Astrocyte of the cerebellum (primary cell): ENCODE measurements around the gene CBX5.

Experiments used
- DNase-seq: peaks from one replicate; pipeline ENCODE4 v3.0.0-alpha.2; 2011; ENCODE audit warnings: low read depth
- H3K4me3 ChIP-seq: 2 replicates; pipeline ENCODE4 v1.5.1; 2011; ENCODE audit warnings: mild to moderate bottlenecking, low read depth, low read length, moderate library complexity
- CTCF ChIP-seq: IDR thresholded peaks from 2 replicates; pipeline ENCODE4 v1.5.1; 2012; ENCODE audit warnings: low read length, low read depth, moderate library complexity, mild to moderate bottlenecking; ENCODE audit errors: missing control alignments
- in situ Hi-C: cut with HindIII; loops from 2 replicates; pipeline ENCODE4 v1.10.0; 2017; ENCODE audit warnings: low sequenced_read_pairs

CBX5 gene

GRCh38 chr12:54273981-54274380 is 5.9 kb downstream of the CBX5 start:
- in situ Hi-C loops: no loop called here
- DNase-seq: no peak
- no peak for TF ChIP-seq CTCF
- no peak overlapping the region for H3K4me3 ChIP-seq

DNA sequence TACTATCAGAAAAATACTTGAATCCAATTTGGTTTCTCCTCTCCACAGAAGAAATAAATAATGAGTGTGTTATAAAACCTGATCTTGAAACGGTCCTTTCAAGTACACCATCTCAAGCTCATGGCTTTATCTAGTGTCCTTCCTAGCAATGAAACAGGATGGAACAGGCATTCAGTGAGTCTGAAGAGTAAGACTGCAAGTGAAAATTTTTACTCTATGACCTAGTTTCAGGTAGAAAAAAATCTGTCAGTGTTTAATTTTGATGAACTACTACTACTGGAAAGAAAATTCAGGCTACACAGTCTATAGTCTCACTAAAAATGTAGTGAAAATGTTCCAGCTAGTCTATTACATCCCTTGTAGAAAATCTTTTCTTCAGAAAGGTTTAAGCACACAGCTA is 7.7 kb downstream of the CBX5 start:
- H3K4me3 ChIP-seq: no peak overlapping the region
- no peak for DNase-seq
- in situ Hi-C loops: no loop called here
- TF ChIP-seq CTCF: no peak

- TF ChIP-seq CTCF: no peak
- no peak overlapping the region for H3K4me3 ChIP-seq
- in situ Hi-C loops: no loop called here
- no peak for DNase-seq
Observed at GRCh38 chr12:54270345-54270744, 9.6 kb downstream of the CBX5 start.

DNA sequence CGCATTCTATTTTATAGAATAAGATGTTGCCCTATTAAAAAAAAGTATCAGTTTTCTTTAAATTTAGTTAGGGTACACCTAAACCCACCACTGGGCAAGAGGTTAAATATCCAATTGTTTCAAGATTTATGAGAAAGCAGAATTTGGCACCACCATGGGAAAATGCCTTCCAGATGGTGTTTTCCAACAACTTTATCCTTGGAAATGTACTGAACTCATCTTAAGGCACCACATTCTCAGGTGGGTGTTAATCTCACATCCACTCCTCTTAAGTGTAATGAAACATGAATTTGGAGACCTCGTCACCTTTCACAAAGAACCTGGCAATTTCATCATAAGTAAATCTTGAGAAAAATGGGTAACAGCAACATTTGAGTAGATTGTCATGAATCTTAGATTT is 13.1 kb downstream of the CBX5 start:
- H3K4me3 ChIP-seq: no peak overlapping the region
- in situ Hi-C loops: no loop called here
- no peak for DNase-seq
- no peak for TF ChIP-seq CTCF

DNA sequence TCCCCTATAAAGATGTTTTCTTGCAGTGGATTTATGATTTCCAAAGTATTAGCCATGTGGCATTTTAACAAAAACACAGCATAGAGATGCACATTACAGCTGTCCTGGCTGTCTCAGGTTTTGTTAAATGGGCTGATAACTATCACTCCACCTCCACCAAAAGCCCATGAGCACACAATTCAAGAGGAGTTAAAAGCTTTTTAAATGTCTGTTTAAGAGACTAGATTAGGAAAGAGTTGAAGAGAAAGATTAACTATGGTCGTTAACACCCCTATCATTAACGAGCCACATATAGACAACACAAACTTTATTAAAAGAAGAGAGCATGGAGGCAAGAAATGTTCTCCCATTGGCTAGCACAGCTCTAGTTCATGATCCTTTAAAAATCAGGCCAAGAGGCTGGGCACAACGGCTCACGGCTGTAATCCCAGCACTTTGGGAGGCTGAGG is 14.5 kb downstream of the CBX5 start:
- in situ Hi-C loops: no loop called here
- H3K4me3 ChIP-seq: no peak overlapping the region
- no peak for DNase-seq
- no peak for TF ChIP-seq CTCF

DNA sequence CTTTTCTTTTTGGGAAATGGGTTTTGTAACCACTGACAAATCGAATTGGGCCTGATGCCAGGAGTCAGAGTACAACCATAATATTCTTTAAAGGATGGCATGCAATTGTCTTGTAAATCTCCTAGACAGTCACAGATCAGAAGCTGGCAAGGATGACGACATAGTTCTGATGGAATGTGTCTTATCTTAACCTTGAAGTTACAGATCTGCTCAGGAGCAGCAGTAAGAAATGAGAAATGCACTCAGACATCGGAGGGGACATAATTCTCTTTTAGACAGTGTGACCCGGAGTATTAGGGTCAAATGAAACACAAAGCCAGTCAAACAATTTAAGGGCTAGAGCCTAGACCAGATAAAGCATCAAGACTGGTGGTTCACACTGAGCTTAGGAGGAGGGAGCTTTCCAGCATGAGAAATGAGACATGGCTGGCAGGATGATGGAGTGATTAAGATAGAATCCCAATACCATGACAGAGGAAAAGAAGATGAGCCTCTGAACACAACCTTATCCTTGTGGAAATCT is 17.5 kb downstream of the CBX5 start:
- in situ Hi-C loops: no loop called here
- DNase-seq: no peak
- no peak overlapping the region for H3K4me3 ChIP-seq
- no peak for TF ChIP-seq CTCF

DNA sequence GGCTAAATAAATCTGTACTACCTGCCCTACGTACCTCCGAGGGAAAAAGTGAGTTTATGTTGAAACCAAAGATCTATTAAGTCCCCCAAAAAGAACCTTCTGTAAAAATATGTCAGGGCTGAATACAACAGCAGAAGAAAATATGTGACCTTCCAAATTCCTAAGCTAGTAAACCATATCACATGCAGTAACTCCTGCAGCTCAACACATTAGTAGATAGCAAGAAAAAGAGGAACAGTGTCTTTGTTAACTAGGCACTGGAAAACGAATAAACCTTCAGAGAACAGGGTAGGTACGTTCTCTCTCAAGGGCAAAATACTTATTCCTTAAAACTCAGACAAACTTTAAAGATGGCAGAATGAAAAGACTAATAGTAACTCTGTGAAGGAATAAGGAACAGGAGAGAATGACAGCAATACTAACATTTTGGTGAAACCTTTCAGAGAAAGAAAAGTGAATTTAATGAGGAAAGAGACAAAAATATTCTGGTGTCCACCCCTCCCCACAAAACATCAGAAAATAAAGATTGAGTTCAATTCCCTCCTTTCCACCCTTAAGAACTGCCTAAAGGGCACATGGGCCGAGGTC is 18.0 kb downstream of the CBX5 start:
- in situ Hi-C loops: no loop called here
- no peak for TF ChIP-seq CTCF
- DNase-seq: no peak
- H3K4me3 ChIP-seq: no peak overlapping the region
